Right lung (tissue), 10 donors: ENCODE measurements around the gene NDC1. TPM values are rescaled to one million over a fixed set of nuclear protein-coding genes. Genes with fewer than 3 reads are reported as not detected.
"Not testable (repeated sequence)": the region's sequence is repeated elsewhere in the genome, so short reads cannot be mapped to it uniquely, and the experiment has no call there.

Experiments used
- DNase-seq, 2 donors: peaks; one replicate each; pipeline ENCODE4 v3.0.0-alpha.2; 2013
- long read RNA-seq, 8 donors: transcript quantifications; one replicate each; lab custom pipeline, GENCODE V29; 2026
- polyA plus RNA-seq, 5 donors: library from polyadenylated mRNA; unstranded; fragments of 120-200 nt; gene quantifications; one replicate each; pipeline versions ENCODE4 v1.2.1 to v1.2.3, GENCODE V29; 2013; ENCODE audit warnings: inconsistent platforms in 1 of 5, low replicate concordance in 1 of 5; ENCODE audit not compliant: insufficient read length in 5 of 5, insufficient read depth in 1 of 5

NDC1 gene, protein sequence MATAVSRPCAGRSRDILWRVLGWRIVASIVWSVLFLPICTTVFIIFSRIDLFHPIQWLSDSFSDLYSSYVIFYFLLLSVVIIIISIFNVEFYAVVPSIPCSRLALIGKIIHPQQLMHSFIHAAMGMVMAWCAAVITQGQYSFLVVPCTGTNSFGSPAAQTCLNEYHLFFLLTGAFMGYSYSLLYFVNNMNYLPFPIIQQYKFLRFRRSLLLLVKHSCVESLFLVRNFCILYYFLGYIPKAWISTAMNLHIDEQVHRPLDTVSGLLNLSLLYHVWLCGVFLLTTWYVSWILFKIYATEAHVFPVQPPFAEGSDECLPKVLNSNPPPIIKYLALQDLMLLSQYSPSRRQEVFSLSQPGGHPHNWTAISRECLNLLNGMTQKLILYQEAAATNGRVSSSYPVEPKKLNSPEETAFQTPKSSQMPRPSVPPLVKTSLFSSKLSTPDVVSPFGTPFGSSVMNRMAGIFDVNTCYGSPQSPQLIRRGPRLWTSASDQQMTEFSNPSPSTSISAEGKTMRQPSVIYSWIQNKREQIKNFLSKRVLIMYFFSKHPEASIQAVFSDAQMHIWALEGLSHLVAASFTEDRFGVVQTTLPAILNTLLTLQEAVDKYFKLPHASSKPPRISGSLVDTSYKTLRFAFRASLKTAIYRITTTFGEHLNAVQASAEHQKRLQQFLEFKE
- 10 to 100 TPM; 17.1 to 31.3 (median 22.1) TPM for polyA plus RNA-seq
- long read RNA-seq, donor 1, full-length matches to known transcripts: 3 of 8 reads
- long read RNA-seq, donor 1, partial matches to known transcripts: 5 of 8 reads
- long read RNA-seq, donor 1, other reads (novel, unspliced or antisense): 0 of 8 reads
- long read RNA-seq, donor 2, full-length matches to known transcripts: 1 of 1 reads
- long read RNA-seq, donor 2, partial matches to known transcripts: 0 of 1 reads
- long read RNA-seq, donor 2, other reads (novel, unspliced or antisense): 0 of 1 reads
- long read RNA-seq, donor 3, full-length matches to known transcripts: 4 of 4 reads
- long read RNA-seq, donor 3, partial matches to known transcripts: 0 of 4 reads
- long read RNA-seq, donor 3, other reads (novel, unspliced or antisense): 0 of 4 reads
- long read RNA-seq, donor 4: 0 reads
- long read RNA-seq, donor 5, full-length matches to known transcripts: 3 of 12 reads
- long read RNA-seq, donor 5, partial matches to known transcripts: 9 of 12 reads
- long read RNA-seq, donor 5, other reads (novel, unspliced or antisense): 0 of 12 reads
- long read RNA-seq, donor 6, full-length matches to known transcripts: 2 of 2 reads
- long read RNA-seq, donor 6, partial matches to known transcripts: 0 of 2 reads
- long read RNA-seq, donor 6, other reads (novel, unspliced or antisense): 0 of 2 reads
- long read RNA-seq, donor 7, partial matches to known transcripts: 26 of 26 reads
- long read RNA-seq, donor 7, other reads (novel, unspliced or antisense): 0 of 26 reads
- long read RNA-seq, donor 8, full-length matches to known transcripts: 1 of 1 reads
- long read RNA-seq, donor 8, partial matches to known transcripts: 0 of 1 reads
- long read RNA-seq, donor 8, other reads (novel, unspliced or antisense): 0 of 1 reads

DNA sequence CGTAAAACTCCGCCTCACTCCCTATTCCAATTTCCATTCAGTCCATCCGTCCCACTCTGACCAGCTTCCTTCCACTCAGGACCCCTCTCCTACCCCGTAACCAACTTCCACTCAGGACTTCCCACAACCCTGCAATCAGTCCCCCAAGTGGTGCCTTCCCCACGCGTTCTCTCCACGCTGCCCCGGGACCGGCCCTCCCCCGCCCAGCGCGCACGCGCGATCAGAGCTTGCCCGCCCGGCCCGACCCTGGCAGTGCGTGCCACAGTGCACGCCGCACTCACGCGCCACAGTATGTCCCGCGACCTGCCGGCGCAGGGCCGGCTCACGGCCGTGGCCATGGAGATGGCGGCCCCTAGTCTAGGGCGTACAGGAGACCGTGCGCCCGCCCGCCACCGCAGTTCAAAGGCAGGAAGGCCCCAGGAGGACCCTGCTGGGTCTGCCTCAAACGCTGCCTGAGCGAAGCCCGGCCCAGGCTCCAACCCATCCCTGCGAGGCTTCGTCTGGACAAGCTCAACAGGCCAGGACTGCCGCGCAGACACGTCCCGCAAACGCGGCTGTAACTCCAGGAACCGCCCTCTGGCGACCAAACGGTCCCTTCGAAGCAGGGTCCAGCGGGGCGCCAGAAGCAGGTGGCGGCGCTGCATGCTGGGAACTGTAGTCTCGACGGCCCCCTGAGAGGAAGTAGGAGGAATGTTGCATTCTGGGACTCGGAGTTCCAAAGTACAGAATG, at the start of gene NDC1:
NDC1 (minus strand) TSS at position 373 of the 730 bp plus-strand sequence; CDS start at position 338, 35 bp downstream.
- DNase-seq: peak; percentile 93

DNA sequence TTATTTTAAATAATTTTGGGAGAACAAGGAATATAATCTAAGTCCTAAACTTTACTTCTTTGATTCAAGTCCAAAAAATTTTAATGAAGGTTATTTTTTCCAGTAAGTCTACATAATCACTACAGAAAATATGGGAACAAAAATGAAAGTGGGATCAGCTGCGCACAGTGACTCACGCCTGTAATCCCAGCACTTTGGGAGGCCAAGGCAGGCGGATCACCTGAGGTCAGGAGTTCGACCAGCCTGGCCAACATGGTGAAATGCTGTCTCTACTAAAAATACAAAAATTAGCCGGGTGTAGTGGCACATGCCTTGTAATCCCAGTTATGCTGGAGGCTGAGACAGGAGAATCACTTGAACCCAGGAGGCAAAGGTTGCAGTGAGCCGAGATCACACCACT, 45.5 kb upstream of the NDC1 start:
- DNase-seq: not testable (repeated sequence)

DNA sequence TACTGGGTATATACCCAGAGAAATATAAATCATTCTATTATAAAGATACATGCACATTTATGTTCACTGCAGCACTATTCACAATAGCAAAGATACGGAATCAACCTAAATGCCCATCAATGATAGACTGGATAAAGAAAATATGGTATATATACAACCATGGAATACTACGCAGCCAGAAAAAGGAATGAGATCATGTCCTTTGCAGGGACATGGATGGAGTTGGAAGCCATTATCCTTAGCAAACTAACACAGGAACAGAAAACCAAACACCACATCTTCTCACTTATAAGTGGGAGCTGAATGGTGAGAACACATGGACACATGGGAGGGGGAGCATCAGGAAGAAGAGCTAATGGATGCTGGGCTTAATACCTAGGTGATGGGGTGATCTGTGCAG, 43.8 kb upstream of the NDC1 start:
- not testable (repeated sequence) for DNase-seq

DNA sequence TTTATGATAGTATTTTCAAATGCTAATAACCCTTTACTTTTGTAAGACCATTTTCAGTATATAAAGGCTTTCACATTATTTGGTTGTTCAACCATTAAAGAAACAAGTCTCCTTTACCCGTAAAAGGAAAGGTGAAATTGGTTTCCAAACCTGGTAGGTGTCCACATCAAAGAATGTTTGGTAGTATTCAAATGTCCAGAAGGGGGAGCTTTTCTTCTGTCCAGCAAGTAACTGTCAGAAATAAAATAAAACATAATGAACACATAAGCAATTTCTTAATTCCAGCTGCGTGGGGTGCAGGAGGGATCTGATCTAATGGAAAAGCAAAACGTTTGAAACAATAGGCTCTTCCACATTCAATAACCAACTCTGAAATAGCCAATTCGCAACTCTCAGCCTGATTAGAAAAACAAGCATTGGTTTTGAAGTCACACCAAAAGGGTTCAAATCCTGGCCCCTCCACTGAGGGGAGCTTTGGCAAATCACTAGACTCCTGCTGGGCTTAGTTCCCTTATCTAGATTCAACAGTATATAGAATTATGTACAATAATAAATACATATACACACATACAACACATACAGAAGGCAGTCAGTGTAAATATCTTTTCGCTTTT, 40.5 kb upstream of the NDC1 start:
- no peak for DNase-seq

DNA sequence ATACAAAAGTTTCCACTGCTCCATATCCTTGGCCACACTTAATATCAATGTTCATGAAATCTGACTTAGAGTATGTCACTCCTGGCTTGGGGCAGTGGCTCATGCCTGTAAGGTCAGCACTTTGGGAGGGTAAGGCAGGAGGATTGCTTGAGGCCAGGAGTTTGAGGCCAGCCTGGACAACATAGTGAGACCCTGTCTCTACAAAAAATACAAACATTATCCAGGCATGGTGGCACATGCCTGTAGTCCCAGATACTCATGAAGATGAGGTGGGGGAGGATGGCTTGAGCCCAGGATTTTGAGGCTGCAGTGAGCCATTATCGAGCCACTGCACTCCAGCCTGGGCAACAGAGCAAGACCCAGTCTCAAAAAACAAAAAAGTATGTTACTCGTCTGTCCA, 37.1 kb upstream of the NDC1 start:
- not testable (repeated sequence) for DNase-seq

DNA sequence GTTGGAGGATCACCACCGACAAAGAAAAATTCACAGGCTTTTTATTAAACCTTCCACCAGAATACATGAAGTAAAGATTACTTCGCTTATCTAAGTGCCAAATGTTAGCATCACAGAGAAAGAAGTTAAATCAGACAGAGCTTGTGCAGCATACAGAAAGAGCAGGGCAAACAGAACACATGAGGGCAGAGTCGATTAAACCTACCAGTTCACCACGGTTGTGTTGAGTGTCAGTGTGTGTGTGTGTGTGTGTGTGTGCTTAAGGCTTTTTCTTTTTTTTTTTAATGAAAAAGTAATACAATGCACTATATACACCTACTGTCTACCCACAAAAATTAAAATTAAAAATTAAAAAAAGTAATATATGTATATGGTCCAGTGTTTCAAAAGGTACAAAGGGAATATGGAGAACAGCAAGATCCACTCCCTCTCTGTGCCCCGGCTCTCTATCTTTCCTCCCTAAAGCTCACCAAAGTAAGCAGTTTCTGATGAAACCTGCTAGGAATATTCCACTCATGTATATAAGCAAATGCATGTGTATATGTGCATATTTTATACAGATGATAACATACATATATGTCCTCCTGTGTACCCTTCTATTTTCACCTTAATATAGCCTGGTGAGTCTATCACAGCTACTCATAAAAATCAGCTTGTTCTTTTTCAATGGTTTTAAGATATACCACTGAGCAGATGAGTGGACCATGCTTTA, 33.8 kb upstream of the NDC1 start:
- DNase-seq: no peak

DNA sequence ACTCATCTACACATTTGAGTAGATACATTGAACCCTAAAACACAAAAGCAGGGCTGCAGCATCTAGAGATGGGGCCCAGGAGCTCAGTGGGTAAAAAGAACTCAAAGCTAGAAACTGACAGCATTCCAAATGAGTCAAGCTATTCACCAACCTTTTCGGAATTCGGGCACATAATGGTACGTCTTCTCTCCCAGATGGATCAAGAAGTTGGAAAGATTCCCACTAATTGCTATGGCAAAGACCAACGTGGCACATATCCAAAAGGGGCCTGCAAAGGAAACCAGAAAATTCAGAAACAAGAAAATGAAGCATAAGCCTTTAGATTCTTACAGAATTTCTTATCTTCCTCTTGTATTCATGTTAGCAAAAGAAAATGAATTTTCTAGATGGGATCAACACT, 33.1 kb upstream of the NDC1 start:
- no peak for DNase-seq

DNA sequence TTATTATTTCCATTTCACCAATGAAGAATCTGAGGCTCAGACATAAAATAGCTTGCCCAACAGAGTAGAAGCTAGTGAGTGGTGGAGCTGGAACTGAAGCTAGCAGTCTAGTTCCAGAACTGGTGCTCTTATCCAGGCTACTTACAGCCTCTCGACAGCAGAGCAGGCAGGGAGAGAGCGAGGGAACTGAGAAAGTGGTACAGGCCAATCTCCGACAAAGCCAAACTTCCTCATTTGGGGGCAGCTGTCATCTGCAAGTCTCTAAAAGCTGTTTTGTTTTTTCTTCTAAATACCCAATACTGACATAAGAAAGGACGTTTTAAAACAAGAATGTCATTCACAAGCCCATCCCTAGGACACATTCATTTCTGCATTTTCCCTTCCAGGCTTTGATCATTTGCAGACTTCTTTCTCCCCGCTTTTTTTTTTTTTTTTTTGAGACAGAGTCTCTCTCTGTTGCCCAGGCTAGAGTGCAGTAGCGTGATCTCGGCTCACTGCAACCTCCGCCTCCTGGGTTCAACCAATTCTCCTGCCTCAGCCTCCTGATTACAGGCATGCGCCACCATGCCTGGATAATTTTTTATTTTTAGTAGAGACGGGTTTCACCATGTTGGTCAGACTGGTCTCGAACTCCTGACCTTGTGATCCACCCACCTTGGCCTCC, 31.5 kb upstream of the NDC1 start:
- no peak for DNase-seq

DNA sequence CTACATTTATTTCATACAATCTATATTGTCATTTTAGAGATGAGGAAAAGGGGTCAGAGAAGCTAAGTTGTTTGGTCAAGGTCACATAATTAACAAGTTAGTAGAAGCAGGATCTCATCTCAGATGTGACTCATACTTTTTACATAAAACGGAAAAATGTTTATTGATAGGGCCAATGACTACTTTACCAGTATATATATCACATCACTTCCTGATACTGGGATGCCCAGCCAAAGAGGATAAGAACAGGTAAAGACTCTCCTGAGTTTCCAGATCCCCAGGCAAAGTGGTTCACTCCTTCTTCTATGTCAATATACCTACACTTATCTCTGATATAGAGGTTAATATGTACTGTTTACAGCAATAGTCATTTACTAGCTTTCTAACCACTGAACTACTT, 30.5 kb upstream of the NDC1 start:
- DNase-seq: no peak

DNA sequence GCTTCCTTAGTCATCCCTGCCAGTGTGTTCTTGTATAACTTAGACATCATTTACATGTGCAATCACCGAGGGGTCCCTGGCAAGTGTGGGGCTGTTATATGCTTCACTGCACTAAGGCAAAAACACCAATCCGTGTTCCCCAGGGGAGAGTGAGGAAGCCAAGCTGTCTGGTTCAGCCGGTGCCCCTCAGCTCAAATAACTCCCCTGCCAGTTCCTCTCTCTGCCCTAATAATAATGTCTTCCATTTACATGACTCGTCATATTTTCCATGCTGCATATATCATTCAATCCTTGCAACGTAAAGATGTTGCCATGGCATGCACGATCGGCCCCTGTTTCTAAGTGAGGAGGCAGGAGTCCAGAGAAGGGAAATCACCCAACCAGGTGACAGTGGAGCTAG, 24.4 kb upstream of the NDC1 start:
- DNase-seq: no peak

DNA sequence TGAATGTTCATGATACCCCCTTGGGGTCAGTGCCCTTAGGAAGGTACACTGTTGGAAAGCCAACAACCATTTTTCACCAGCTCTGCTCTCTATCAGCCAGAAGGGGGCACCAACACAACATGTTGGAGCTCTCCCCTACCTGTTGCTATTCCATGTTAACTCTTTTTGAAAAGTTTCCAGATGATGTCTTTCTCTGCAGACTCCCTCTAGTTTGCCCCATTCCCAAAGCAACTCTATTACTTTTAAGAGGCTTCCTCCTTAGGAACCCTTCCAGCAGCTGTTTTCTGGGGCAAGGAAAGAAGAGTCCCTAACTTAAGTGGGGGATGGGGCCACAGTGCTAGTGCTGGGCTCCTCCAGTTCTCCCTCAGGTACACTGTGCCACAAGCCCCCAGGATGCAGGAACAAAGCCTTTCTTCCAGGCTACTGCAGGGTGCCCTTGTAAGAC, 22.9 kb upstream of the NDC1 start:
- DNase-seq: peak in 1 of 2 donors; percentile 31

DNA sequence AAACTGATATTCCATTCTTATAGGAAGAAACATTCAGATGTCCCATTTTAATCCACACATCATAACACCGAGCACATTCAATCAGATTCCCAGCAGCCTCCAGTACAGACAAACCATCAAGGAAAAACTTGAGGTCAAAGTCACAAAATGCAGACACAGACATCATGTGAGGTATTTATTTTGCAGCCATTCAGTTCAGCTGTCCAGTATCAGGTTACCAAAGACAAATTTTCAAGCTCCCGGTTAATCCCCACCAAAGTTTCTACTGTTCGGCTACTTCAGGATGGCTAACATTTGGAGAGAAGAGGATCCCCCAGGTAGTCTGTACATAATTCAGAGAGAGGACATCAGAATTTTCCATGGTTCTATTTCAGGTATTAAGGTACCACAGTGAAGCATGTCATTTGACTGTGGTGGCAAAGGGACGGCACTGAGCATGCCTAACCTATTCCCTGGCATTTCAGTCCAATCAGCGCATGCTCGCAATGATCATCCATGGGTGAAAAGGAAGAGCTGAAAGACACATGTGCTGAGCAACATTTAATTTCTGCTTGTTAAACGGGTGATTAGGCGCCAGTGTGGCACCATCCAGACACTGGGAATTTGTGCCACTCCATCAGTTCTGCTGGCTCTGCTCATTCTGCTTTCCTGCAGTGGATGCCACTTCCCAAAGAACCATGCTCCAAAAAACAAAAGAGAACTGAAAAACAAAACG, 13.6 kb upstream of the NDC1 start:
- DNase-seq: no peak

DNA sequence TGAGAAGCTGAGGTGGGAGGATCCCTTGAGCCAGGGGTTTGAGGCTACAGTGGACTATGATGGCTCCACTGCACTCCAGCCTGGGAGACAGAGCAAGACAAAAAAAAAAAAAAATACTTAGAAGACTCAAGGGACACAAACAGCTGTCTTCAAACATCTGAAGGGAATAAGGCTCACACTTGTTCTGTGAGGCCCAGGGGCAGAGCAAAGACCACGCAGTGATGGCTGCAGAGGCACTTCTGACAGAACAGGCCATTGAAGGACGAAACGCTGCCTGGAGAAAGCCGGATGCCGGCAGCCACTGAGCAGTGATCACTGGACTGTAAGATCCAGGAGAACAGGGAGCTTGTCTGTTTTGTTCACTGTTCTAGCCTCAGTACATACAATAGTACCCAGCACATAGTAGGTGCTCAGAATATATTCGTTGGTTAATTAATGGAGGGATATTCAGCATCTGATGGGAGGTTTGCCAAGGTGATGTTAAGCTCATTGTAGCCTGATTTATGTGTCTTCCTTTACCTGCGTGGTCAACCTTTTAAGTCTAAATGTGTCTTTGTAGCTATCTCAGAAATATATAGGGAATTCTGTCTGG, 12.1 kb upstream of the NDC1 start:
- no peak for DNase-seq

DNA sequence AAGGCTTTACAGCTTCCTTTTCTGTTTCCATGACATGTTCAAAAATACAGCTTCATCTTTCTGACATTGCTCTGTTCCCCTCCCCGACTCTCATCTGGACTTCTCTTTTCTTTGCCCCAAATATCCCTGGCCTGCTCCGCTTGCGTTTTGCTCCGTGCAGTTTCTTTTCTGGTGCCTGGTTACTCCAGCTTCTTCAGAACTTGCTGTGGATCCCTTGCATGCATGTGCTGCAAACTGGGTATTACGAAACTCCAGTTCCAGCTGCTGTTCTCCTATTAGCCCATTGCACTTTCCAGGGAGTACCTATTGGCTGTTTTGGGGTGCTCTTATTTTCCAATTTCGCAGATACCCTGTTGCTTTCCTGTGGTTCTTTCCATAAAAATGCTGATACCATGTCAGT, 9.9 kb upstream of the NDC1 start:
- no peak for DNase-seq

DNA sequence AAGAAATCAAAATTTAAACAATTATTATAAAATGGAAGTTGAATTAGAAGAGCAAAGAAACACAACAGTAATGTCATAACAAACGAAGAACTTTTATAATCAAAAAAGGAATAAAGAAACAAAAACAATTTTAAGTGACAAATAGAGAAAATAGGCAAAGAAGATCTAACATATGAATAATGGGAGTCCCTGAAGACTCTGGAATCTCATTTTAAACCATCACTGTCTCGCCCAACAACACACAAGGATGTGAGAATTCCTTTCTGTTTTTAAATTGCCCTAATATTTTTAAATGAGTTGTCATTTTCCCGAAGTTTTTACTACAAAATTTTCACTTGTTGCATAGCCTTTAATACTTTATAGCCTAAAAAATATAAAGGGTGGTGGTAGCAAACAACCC, 4.3 kb upstream of the NDC1 start:
- no peak for DNase-seq

DNA sequence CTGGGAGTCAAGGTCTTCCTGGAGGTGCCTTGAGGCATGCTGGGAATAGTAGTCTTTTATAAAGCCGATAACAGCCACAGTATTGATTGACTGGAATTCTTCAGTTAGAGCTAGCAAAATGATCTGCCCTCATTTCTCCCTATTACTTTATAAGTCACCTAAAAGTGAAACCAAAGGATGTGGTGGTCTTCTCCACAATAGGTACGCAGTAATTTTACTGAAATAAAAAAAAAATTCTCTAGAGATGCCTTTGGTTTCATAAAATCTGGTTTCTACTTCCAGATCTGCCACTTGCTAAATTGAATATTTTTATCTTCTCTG, 518 bp upstream of the NDC1 start:
- no peak for DNase-seq

DNA sequence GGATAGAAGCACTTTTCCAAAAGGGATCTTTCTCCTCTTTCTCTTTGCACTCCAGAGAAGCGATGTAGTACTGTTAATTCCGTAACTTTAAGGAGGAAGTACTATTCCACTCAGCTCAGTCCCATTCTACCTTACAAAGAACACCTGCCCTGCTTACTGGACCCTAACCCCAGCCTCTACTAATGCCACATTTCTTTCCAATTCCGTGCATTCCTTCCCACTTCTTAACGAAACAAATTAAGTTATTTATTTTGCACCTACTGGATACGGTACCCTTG, 511 bp downstream of the NDC1 start:
- no peak for DNase-seq

DNA sequence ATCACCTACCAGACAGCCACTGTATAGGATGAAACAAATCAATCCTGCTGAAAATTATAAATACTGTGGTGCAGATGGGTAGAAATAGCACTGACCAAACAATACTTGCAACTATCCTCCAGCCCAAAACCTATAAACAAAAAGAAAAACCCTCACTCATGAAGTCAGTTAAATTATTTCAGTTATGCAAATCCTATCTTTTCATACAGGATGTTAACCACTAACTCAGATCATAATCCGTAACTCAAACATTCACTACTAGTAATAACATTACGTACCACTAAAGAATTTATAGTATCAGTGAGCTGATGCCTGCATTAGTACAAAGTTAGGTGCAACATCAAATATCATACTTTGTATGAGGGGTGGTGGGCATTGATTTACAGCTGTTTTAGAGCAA, 2.6 kb downstream of the NDC1 start:
- no peak for DNase-seq
